HL-60/S4 (cell line): ENCODE results near the gene SND1.

ENCODE experiments used
- in situ Hi-C: fragments of 300-500 bp; cut with MboI; formaldehyde crosslinking; loops from 2 replicates; pipeline ENCODE4 v1.14.3; 2022; ENCODE audit warnings: low sequenced_read_pairs

The SND1 gene

DNA sequence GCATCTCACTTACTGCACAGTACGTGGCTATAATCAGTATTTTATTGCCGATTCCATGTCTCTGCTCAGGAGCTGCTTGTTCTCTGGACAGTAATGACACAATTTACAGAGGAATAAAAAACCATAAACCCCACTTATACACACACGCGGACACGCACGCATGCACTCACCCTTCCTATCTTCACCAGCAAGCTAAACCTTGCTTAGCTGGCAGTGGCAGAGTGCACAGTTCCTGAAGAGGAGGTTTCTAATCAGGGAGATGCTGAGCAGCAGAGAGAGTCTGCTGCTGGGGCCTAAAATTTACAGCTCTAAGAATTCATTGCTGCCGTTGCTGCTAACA lies 66.3 kb downstream of the SND1 start:
- in situ Hi-C loops = loop anchor here (10.0 kb wide), 1 partner anchor 496 kb away; no protein-coding TSS in a partner anchor

DNA sequence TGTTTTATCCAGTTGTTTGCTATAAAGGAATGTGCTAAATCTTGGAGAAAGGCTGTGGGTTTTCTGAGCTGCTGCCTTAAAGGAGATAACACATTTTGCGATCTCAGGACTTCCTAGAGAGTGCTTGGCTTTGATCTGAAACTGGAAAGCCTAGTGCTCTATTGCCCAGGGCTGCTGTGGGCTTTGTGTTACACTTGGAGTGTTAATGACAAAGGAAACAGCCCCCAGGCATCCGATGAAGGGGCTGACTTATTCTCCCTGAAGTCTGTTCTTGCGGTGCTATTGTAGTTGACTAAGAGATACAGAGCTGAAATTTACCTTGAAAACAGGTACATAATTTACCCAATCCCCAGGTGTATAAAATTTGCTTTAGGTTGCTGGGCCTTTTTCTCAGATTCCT lies 74.5 kb downstream of the SND1 start:
- in situ Hi-C loops = no loop called here

DNA sequence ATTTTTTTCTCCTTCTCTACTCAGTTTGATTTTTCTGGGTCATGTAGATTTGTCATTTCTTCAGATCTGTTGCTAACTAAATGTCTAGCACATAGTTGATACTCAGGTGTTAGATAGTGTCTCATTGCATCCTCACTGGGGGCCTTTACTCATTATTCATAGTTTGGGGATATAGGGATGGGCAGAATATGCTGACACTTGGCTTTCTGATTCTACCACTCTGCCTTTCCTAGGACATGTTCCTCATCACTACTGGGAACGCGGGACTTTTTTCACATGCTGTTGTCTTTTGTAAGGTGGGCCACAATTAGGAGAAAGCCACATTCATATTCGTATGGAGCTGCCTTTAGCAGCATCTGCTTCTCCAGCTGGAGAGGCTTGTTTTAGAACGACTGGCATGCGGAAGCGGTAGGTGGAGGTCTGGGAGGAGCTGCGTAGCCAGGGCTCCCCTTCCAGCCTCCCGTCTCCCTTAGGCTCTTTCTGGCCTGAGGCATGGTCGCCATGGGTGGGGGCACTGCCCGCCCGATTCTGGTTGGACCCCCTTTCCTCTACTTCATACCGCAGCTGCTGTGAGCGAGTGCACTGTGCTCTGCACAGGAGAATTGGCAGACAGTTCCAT lies 78.8 kb downstream of the SND1 start:
- in situ Hi-C loops = no loop called here

DNA sequence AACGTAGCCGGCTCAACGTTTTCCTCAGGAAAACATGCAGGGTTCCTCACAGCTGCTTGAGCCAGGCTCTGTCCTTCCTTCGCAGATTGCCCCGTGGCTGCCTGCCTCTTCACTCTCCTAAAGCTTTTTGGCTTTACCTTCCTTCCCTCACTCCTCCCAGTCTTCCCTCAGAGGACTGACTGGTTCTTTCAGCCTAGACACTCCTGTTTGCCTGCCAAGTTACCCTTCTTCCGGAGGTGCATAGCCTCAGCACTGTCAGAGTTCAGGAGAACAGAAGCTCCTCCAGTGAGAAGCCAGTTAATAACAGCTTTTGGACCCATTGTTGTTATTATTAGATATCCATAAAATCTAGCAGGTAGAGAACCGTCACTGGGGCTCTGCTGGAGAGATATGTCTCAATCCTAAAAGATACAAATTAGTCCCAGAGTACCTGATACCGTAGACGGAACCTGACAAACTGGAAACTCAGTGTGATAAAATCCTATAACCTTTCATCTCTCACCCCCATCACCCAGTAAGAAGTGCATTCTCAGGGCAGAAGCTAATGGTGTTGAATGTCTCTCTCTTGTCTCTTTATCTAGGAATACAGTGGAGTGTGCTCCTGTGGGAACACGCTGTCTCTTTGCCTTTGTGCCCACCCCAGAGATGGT lies 79.6 kb downstream of the SND1 start:
- in situ Hi-C loops = no loop called here

DNA sequence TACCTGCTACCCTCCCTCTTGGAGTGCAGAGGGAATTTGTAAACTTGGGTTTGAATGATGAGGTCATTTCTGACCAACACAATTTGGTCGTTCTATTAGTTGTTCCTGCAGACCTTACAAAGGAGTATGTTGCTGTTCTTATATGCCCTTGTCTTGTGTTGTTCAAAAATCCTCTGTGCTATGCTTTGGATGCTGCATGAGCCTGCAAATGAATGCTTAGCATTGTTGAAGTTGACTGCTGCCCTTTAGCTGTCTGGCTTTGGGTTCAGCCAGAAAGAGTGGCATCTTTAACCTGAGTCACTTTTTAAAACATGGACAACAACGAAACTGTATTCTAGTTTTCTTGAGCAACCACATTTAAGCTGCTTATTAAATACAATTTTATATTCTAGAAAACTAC lies 80.3 kb downstream of the SND1 start:
- in situ Hi-C loops = no loop called here

DNA sequence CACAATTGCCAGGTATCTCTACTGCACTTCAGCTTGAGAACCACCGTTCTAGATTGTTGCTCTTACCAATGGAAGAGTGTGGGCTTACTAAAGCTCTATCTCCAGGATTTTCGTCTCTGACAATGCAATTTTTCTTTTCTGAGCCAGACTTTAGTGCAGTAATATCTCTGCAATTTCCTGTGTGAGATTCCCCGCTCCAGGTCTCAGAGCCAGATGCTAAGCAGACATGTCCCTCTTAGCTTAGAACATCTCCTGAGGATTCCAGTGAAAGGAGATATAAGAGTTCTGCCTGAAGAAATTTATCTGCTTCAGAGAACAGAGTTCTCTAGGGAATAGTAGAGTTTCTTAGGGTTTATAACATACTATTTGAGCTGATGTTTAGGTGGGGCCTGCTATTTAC lies 82.0 kb downstream of the SND1 start:
- in situ Hi-C loops = no loop called here

DNA sequence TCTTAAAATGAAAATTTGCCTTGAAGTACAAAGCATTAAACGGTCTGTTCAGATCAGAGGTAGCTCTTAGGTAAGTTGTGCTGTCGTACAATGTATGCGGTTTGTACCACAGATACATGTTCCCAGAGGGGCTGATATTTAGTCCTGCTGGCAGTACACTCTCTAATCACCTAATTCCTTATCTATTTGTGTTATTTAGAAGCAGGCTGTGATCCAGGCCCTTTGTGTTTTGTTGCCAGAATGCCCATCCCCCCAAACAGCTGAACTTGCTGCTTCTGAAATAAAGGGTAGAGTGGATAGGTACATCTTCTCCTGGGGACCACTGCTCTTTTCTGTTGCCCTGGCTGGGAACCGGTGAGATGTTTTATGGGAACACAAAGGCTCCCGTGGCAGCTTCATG lies 84.5 kb downstream of the SND1 start:
- in situ Hi-C loops = no loop called here

DNA sequence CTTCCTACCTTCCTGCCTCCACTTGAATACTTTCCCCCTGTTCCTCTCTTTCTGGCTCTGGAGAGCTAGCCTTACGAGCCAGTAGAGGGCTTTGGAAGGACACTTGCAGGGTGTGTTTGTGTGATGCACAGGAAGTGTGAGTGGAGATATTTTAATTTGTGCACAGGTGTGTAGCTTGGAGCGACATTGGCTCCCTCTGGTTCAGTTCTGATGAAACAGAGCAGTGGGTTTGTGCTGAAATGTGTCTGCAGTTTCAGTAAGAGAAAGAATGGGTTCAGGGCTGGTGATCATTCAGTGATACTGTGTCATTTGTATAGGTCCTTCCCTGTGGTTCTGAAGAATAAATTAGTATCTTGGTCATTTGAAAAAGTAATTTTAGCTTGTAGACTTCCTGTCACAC lies 86.9 kb downstream of the SND1 start:
- in situ Hi-C loops = no loop called here

DNA sequence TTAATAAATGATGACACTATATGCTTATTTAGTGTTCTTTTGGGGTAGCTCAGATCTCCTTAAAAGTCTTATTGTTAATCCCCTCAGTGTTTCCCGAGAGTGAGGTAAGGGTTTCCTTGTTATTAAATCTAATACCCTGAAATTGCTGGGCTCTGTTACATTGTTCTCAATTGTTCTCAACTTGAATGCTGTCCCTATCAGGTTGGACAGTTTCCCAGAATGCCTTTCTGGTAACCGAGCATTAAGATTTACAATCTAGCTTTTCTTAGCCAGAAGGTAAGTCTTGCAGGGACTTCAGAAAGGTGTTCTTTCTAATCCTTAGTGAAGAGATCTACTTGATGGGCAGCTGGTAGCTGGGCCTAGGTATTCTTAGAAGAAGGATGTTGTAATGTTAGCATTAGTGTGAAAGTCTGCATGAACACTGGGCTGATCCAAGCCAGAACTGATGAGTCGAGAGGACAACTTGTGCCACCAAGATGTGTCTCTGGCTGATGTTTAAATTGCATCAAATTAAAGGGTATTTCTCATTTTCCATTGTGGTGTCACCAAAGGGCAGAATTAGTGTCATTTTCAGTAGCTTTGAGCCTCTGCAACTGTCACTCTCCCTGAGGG lies 89.9 kb downstream of the SND1 start:
- in situ Hi-C loops = no loop called here

DNA sequence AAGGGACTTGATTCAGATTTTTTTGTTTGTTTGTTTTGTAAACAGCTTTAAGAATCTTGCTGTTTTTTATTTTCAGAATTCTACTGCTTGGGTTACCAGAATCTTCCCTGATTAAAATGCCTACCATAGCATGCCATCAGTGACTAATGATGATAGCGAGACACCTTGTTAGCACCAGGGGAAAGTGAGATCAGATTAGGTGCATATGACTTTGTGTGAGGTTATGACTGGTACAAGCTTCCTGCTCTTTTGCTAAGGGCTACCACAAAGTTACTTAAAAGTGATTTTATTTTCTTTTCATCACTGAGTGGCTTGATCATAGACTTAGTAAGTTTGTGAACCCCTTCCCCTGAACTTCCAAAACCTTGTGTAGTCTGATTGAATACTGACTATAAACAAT lies 93.5 kb downstream of the SND1 start:
- in situ Hi-C loops = no loop called here

DNA sequence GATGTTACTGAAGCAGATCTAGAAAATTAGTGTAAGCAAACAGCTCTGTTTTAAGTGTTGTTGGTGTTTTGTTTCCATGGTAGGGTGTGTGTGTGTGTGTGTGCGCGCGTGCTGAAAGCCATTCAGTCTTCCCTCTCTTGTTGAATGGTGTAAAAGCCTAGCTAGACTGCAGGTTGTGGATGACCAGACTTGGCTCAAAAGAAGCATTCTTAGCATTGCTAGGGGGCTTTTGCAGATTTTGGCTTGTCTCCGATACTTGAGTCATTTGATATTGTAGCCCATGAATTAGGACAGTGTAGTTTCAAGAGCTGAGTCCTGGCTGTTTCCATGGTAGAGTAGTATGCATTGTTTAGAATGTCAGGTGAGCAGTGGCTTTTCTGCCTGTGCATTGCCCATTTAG lies 99.1 kb downstream of the SND1 start:
- in situ Hi-C loops = no loop called here

DNA sequence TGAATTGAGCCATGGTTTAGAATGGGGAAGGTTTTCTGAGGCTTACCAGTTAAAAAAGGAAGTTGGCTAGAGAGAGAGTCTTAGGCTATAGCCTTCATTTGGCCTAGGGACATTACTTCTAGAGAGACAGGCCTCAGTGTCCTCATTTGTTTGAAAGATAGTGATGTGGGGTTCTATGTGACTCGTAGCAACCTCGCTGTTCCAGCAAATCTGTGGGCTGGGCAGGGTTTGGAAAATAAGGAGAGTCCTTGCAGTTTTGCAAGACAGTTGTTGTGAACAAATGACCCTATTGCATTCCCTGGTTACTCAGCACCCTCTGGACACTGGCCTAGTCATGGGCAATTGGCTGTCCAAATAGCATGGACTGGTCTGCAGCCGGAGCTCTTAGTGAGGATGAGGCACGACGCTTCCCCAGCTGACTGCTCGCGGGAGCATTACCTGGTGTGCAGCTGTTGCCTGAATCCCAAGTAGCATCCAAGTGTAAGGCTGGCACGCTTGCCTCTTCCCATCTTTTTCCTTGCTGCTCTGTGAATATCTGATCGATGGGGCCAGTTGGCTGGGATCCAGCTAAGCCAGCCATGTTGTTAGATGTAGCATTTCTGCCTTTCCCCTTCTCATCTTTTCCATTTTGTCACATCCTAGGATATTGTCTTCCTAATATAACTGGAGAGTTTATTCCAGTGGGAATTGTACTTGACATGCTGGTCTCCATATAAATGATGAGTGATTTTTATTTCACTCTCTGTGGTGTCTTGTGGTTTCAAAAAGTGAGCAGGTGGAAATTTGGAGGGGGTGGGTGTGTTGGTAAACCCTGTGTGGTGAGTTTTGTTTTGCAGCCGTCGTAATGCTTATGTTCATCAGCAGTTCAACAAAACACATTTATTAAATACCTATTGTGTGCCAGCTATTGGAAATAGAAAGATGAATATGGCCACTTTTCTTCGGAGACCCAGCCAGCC lies 99.8 kb downstream of the SND1 start:
- in situ Hi-C loops = no loop called here

DNA sequence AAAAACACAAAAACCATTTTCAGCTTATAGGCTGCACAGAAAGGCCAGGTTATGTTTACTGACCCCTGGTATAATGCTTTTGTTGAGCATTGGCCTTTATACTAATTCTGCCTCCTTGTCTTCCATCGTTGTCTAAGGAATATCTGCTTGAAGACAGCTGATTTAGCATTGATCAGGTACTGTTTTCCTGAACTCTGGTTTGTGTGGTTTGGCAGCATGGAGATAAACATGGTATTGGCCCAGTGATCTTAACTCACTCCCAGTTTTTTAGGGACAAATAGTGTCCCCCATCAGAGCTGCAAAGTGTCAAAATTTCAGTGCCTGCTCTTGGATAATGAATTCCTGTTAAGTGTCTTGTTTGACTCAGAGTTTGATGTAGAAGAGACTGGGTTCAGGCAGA lies 100.8 kb downstream of the SND1 start:
- in situ Hi-C loops = no loop called here

DNA sequence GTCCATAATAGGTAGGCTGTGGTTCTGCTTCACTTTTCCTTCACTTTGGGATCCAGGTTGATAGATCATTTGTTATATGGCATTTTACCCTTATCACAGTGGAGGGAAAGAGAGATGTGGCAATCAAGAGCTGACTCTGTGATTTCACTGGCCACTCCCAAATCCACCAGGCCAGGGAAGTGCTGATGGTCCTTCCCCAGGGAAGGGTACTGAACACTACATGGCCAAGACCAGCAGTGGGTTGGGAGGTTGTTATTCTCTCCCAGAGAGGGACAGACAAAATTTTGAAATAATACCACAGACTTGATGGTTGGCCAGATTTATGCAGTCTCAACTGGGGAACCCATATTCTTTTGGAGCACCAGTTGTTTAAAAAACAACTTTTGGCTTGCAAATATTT lies 102.5 kb downstream of the SND1 start:
- in situ Hi-C loops = no loop called here

DNA sequence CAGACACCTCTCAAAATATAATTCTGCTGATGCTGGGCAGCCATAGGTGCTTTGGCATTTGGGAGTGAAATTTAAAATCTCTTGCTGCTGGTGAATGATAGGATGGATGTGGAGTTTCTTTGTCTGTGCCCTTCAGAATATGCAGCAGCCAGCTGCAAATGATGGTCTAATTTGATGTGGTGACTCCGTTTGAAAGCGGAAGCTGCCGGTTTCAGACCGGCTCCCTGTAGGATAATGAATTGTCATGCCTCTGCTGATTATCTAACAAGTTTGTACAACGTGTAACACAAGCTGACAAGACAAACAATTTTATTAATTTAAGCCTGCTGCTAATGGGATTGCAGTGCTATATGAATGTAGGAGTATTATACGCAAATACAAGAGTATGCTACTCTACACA lies 103.5 kb downstream of the SND1 start:
- in situ Hi-C loops = no loop called here

DNA sequence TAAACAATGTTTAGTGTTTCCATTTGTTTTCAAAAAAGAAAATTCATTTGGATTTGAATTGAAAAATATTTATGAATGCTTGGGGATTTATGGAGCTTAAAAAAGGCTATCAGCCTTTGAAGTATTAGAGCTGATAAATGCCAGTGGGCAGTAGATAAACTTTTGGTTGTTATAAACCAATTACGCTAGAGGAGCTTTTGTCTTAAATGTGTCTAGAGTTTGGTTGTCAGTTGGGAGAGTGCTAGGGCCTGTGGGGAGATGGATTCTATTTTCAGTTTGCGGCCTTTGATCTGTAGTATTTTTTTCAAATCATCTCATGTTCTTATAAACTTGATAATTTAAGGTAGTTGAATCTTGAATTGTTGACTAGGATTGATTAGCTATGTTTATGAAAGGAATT lies 104.0 kb downstream of the SND1 start:
- in situ Hi-C loops = no loop called here

DNA sequence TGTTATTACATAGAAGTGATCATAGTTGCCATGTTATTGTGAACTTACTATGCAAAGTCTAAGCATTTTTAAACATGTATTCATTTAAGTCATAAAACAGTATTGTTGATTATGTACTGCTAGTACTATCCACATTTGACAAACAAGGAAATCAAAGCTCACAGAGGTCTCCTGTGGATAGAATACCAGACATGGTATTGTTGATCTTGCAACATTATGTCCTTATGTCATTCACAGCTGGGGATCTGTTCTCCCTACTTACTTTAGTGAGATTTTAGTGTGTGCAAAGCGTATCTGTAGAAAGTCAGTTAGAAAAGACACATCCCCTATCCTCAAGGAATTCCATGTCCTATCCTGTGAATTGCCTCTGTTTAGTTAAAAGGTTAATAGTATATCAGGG lies 106.1 kb downstream of the SND1 start:
- in situ Hi-C loops = no loop called here

DNA sequence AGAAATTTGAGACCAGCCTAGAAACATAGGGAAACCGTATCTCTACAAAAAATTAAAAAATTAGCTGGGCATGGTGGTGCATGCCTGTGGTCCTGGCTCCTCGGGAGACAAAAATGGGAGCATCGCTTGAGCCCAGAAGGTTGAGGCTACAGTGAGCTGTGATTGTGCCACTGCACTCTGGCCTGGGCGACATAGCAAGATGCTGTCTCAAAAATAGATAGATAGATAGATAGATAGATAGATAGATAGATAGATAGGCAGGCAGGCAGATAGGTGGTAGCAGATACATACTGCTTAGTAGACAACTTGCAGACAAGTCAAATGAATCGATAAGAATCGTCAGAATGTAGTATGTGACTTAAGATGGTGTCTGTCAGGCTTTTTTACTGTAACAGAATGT lies 106.9 kb downstream of the SND1 start:
- in situ Hi-C loops = no loop called here

DNA sequence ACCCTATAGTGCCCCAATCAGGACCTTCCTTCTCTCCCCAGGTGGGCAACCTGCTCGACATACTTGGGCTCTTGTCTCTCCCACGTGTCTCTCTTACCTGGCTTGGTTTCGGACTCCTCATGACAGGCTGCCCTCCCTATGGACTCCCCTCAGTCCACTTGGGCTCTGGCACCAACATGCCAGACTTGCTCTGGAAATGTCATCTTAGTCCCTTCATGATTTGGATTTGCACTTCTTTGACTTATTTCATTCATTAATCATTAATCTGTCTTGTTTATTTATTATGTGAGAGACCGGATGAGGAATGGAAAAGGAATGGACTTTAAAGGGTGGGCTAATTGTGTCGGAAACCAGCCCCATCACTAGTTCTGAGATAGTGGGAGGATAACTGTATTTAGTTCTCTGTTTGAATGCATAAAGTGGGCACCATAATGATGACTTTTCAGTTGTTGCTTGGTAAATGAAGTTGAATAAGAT lies 108.0 kb downstream of the SND1 start:
- in situ Hi-C loops = no loop called here

DNA sequence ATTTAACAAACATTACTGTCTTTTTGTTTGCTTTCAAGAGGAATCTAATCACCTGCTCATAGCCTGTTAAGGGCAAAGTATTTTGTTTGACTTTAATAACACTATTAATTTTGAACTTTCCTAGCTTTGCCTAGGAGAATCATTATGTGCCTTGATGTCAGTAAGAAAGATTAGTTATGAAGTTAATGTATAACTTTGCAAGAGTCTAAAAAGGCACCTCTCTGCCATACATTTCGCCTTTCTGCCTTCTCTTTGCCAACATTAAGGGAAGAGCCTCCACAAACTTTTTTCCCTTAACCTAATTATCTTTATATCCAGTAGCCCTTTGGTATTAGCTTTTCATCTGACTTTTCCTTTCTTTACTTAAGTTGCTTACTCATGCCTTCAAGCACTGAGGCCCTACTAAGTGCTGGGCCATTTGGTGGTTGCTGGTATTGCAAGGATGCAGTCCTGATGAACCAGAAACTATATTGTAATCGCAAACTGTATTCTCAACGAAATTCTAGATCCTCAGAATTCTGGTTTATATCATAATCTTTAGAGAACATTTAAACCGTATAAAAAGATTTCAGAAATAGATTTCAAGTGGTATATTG lies 108.5 kb downstream of the SND1 start:
- in situ Hi-C loops = no loop called here

DNA sequence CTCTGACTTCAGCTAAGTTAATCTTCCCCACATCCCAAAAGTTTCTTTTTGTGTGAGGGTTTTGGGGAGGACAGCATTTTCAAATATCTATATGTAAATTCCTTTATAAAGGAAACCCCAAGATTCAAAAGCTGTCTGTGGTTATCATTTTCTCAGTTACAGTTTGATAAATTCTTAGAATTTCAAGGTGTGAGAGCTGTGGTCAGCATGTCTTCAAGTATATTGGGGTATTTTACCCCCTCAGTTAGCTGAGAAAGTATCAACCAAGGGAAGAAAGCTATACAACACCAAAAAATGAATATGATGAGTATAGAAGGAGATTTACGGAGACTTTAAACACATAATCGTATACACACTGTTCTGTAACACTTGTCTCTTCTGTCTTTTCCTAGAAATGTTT lies 109.2 kb downstream of the SND1 start:
- in situ Hi-C loops = no loop called here
